GM12878 (cell line): ENCODE results near the gene PGBD5. TPM values are rescaled to one million over a fixed set of nuclear protein-coding genes. Genes with fewer than 3 reads are reported as not detected.

Source experiments
- ATAC-seq: fragments of 200-7000 bp; cut with Tn5 transposase; 3 replicates; pipeline ENCODE4 v1.9.1; 2020; ENCODE audit warnings: mild to moderate bottlenecking, moderate library complexity
- BruUV-seq: library from RNA; stranded (reverse); fragments of 400-500 nt; replicated peaks from 2 replicates; lab custom pipeline; 2021; lab: Mats Ljungman, UMichigan
- CTCF ChIA-PET: fragments of 300-600 bp; sonication (Branson Sonifier 250); formaldehyde crosslinking; extraction: SDS; loops from one replicate; lab custom pipeline; 2021; ENCODE audit warnings: inconsistent platforms; lab: Yijun Ruan, JAX
- POLR2A ChIA-PET: fragments of 350-600 bp; formaldehyde crosslinking; extraction: SDS; loops from one replicate; lab custom pipeline; 2021; ENCODE audit warnings: inconsistent platforms; lab: Charles Lee
- RAD21 ChIA-PET: fragments of 300-600 bp; sonication (Branson Sonifier 250); formaldehyde crosslinking; loops from one replicate; lab custom pipeline; 2023; ENCODE audit warnings: antibody characterized with exemption; ENCODE audit not compliant: unreplicated experiment; lab: Charles Lee
- SMC1A ChIA-PET: fragments of 300-600 bp; sonication (Branson Sonifier 250); formaldehyde crosslinking; loops from one replicate; lab custom pipeline; 2023; ENCODE audit not compliant: unreplicated experiment, uncharacterized antibody; lab: Charles Lee
- DNase-seq: peaks from one replicate; pipeline ENCODE4 v3.0.0-alpha.2; 2011; ENCODE audit warnings: low read depth, low spot score
- FAIRE-seq: peaks from 3 replicates; lab custom pipeline; 2011; peaks lifted over from hg19 to GRCh38; lab: Jason Lieb, UNC
- H2AFZ ChIP-seq: 2 replicates; pipeline ENCODE4 v1.6.0; 2011; ENCODE audit warnings: low read depth, low read length, control low read depth; ENCODE audit not compliant: control insufficient read depth
- H3K27ac ChIP-seq: 2 replicates; pipeline ENCODE4 v1.5.1; 2011; ENCODE audit warnings: control low read depth; ENCODE audit not compliant: control insufficient read depth, insufficient read depth
- H3K27me3 ChIP-seq, 2 experiments: replicated peaks in 1 of 2; 2 replicates each; pipeline versions ENCODE4 v1.6.0 to v1.6.1; 2011; ENCODE audit warnings: low read length in 1 of 2; ENCODE audit not compliant: control insufficient read depth in 2 of 2, insufficient read depth in 2 of 2
- H3K36me3 ChIP-seq, 2 experiments: 2 replicates each; pipeline ENCODE4 v1.5.1; 2011; ENCODE audit warnings: low read length in 1 of 2; ENCODE audit not compliant: control insufficient read depth in 2 of 2, insufficient read depth in 2 of 2
- H3K4me1 ChIP-seq: 2 replicates; pipeline ENCODE4 v1.6.1; 2011; ENCODE audit warnings: mild to moderate bottlenecking, low read length, moderate library complexity, mixed read lengths; ENCODE audit not compliant: control insufficient read depth, insufficient read depth
- H3K4me2 ChIP-seq: 2 replicates; pipeline ENCODE4 v1.6.0; 2011; ENCODE audit warnings: control low read depth; ENCODE audit not compliant: control insufficient read depth, insufficient read depth
- H3K4me3 ChIP-seq: fragments of 200-600 bp; sonication (generic); 2 replicates; pipeline ENCODE4 v1.5.1; 2016
- H3K79me2 ChIP-seq: 2 replicates; pipeline ENCODE4 v1.6.0; 2011; ENCODE audit warnings: low read length; ENCODE audit not compliant: control insufficient read depth, insufficient read depth
- H3K9ac ChIP-seq: 2 replicates; pipeline ENCODE4 v1.8.0; 2011; ENCODE audit warnings: low read length, control low read depth, mixed read lengths; ENCODE audit not compliant: control insufficient read depth, insufficient read depth
- H3K9me3 ChIP-seq: replicated peaks from 3 replicates; pipeline ENCODE4 v1.5.1; 2011; ENCODE audit warnings: mild to moderate bottlenecking, low read length; ENCODE audit not compliant: control insufficient read depth, insufficient read depth
- H4K20me1 ChIP-seq: 2 replicates; pipeline ENCODE4 v1.6.0; 2011; ENCODE audit not compliant: control insufficient read depth, insufficient read depth
- ASH2L ChIP-seq: fragments of 300-600, 200-600 bp; sonication (generic); IDR thresholded peaks from 2 replicates; pipeline ENCODE4 v1.6.1; 2017; ENCODE audit warnings: low read depth, mild to moderate bottlenecking, borderline replicate concordance
- CREB1 ChIP-seq: IDR thresholded peaks from 2 replicates; pipeline ENCODE4 v1.6.1; 2012; ENCODE audit warnings: low read depth, mild to moderate bottlenecking, inconsistent platforms
- GATAD2B ChIP-seq: fragments of 450-650 bp; conservative IDR thresholded peaks from 2 replicates; pipeline ENCODE4 v1.6.1; 2017; ENCODE audit warnings: low read depth, mild to moderate bottlenecking, moderate library complexity
- NR2C2 ChIP-seq: IDR thresholded peaks from 2 replicates; pipeline ENCODE4 v1.6.1; 2011; ENCODE audit warnings: borderline replicate concordance, low read depth; ENCODE audit not compliant: control insufficient read depth, insufficient read length
- RAD21 ChIP-seq: IDR thresholded peaks from 2 replicates; pipeline ENCODE4 v1.6.1; 2011; ENCODE audit warnings: mild to moderate bottlenecking, low read depth, low read length, moderate library complexity; ENCODE audit not compliant: insufficient read depth
- SMAD1 ChIP-seq: fragments of 450-650 bp; IDR thresholded peaks from 2 replicates; pipeline ENCODE4 v1.6.1; 2018; ENCODE audit warnings: mild to moderate bottlenecking, low read depth; ENCODE audit not compliant: partially characterized antibody
- SMAD5 ChIP-seq: IDR thresholded peaks from 2 replicates; pipeline ENCODE4 v1.6.1; 2016; ENCODE audit warnings: antibody characterized with exemption, low read depth
- STAT1 ChIP-seq: fragments of 450-650 bp; conservative IDR thresholded peaks from 2 replicates; pipeline ENCODE4 v1.6.1; 2014; ENCODE audit warnings: antibody characterized with exemption, mild to moderate bottlenecking
- ZNF217 ChIP-seq: fragments of 450-650 bp; IDR thresholded peaks from 2 replicates; pipeline ENCODE4 v1.6.1; 2017; ENCODE audit warnings: antibody characterized with exemption, mild to moderate bottlenecking
- WGBS: methylation state at CpG from one replicate; pipeline ENCODE4 v1.1.6; 2016; ENCODE audit warnings: low lambda C conversion rate; ENCODE audit not compliant: insufficient replicate concordance, insufficient coverage; ENCODE audit errors: missing lambda C conversion rate; 5-methylcytosine and 5-hydroxymethylcytosine counted together
- in situ Hi-C: fragments of 300-500 bp; cut with MboI; formaldehyde crosslinking; loops from 9 replicates; pipeline ENCODE4 v1.14.3; 2018; ENCODE audit warnings: mixed read lengths
- intact Hi-C: fragments of 100-400 bp; cut with micrococcal nuclease; formaldehyde crosslinking; loops from one replicate; pipeline ENCODE4 v1.14.2; 2022; ENCODE audit not compliant: unreplicated experiment
- polyA plus RNA-seq, 11 experiments: library from polyadenylated mRNA; depleted of rRNA in 4 of 11; unstranded in 6 of 11; stranded (reverse) in 5 of 11; fragments of >200 nt; fragmentation: Nextera tagmentation in 4 of 11; fragmentation: Illumina TruSeq in 1 of 11; extraction: Ambion mirVana in 4 of 11; extraction: Trizol in 1 of 11; gene quantifications; 1 replicate in 1 of 11; 2 replicates in 10 of 11; pipeline versions ENCODE4 v1.2.1 to v1.2.3, GENCODE V29; 2011 to 2016; ENCODE audit warnings: inconsistent platforms in 2 of 11, missing spikeins in 2 of 11, low read depth in 1 of 11
- total RNA-seq, 4 experiments: library from RNA; depleted of rRNA in 3 of 4; stranded (reverse); fragments of >200 nt in 3 of 4; fragmentation: Illumina TruSeq in 1 of 4; extraction: Trizol in 1 of 4; gene quantifications; 2 replicates each; pipeline versions ENCODE4 v1.2.1 to v1.2.3, GENCODE V29; 2013 to 2021

The PGBD5 gene
- total and polyA plus RNA-seq, 10 of the 15 experiments (the other 5 are each of a cell fraction or from before 2014, with no cell fraction given), result 0.03 TPM; not detected in 9

GRCh38 chr1:230340526-230341161 is 85.5 kb downstream of the PGBD5 start:
- ChIA-PET CTCF (interaction anchor here (1.2 kb wide), 1 partner anchor 29 kb away, joined by 5 read pairs; no protein-coding TSS in a partner anchor), SMC1A (no interaction called here), POLR2A (no interaction called here)
- DNase-seq, result no peak
- in situ Hi-C loops, result no loop called here
- Histone ChIP-seq H3K4me1 (no peaks in the 10 kb centered on the region), H2AFZ (no peak overlapping the region), H3K9me3 (no peaks in the 10 kb centered on the region), H3K9ac (no peak overlapping the region), H3K79me2 (no peaks in the 10 kb centered on the region), H3K36me3 (no peaks in the 10 kb centered on the region), H3K27me3 (peaks cover 0 to 3% of the 10 kb centered on the region in 2 experiments; a peak in 2 of 4 replicates)
- WGBS, result 50% methylated on average over 7 of the region's 7 CpGs
- no TSS peak for BruUV-seq
- intact Hi-C loops, result no loop called here
- no peak for TF ChIP-seq ZNF217
- no peak for TF ChIP-seq GATAD2B
- no peak for TF ChIP-seq RAD21
- TF ChIP-seq NR2C2, result no peak
- TF ChIP-seq CREB1, result no peak
- TF ChIP-seq SMAD5, result no peak
- no peak for TF ChIP-seq ASH2L
- TF ChIP-seq STAT1, result no peak
- no peak for TF ChIP-seq SMAD1
- TF ChIP-seq, all 136 proteins: peak for 0
- Histone ChIP-seq H3K27ac (no peak overlapping the region), H3K4me3 (no peak overlapping the region), H4K20me1 (no peaks in the 10 kb centered on the region), H3K4me2 (no peak overlapping the region)
- FAIRE-seq, result no peak
- RAD21 ChIA-PET, result no interaction called here
- no peak for ATAC-seq
